Activated naive CD4-positive, alpha-beta T cell treated with anti-CD3 and anti-CD28 coated beads, Interleukin-2, amount 10 ng/mL, durations not matched to agents 7 days and 5 days (primary cell): ENCODE data around the gene IQCH.

Experiments
- CTCF ChIA-PET: fragments of 350-600 bp; sonication (Branson Sonifier 250); formaldehyde crosslinking; loops from one replicate; lab custom pipeline; 2021; ENCODE audit warnings: antibody characterized with exemption; lab: Charles Lee
- DNase-seq: peaks from one replicate; pipeline ENCODE4 v3.0.0-alpha.2; 2020
- H3K27ac Mint-ChIP-seq: one replicate; pipeline ENCODE4 v1.8.0; 2021; ENCODE audit warnings: mild to moderate bottlenecking, moderate library complexity, mixed read lengths
- H3K27me3 Mint-ChIP-seq: one replicate; pipeline ENCODE4 v1.8.0; 2021; ENCODE audit warnings: mild to moderate bottlenecking, mixed read lengths
- H3K36me3 Mint-ChIP-seq: one replicate; pipeline ENCODE4 v1.8.0; 2021; ENCODE audit warnings: mixed read lengths
- H3K4me1 Mint-ChIP-seq: one replicate; pipeline ENCODE4 v1.8.0; 2021; ENCODE audit warnings: mixed read lengths
- H3K4me3 Mint-ChIP-seq: one replicate; pipeline ENCODE4 v1.8.0; 2021; ENCODE audit warnings: mild to moderate bottlenecking, moderate library complexity, mixed read lengths
- H3K9me3 Mint-ChIP-seq: one replicate; pipeline ENCODE4 v1.8.0; 2021; ENCODE audit warnings: mixed read lengths

IQCH gene

GRCh38 chr15:67456677-67457529 is 202.3 kb downstream of the IQCH start:
- no peak overlapping the region for H3K27ac Mint-ChIP-seq
- H3K4me1 Mint-ChIP-seq = no peaks in the 10 kb centered on the region
- H3K4me3 Mint-ChIP-seq = no peak overlapping the region
- no peaks in the 10 kb centered on the region for H3K36me3 Mint-ChIP-seq
- CTCF ChIA-PET = interaction anchor here (0.8 to 2.8 kb wide), 20 partner anchors 9 to 509 kb away, joined by 3 to 35 read pairs (median 4); no protein-coding TSS in a partner anchor
- no peaks in the 10 kb centered on the region for H3K9me3 Mint-ChIP-seq
- peaks cover 12% of the 10 kb centered on the region for H3K27me3 Mint-ChIP-seq
- peak; percentile 87 for DNase-seq

DNA sequence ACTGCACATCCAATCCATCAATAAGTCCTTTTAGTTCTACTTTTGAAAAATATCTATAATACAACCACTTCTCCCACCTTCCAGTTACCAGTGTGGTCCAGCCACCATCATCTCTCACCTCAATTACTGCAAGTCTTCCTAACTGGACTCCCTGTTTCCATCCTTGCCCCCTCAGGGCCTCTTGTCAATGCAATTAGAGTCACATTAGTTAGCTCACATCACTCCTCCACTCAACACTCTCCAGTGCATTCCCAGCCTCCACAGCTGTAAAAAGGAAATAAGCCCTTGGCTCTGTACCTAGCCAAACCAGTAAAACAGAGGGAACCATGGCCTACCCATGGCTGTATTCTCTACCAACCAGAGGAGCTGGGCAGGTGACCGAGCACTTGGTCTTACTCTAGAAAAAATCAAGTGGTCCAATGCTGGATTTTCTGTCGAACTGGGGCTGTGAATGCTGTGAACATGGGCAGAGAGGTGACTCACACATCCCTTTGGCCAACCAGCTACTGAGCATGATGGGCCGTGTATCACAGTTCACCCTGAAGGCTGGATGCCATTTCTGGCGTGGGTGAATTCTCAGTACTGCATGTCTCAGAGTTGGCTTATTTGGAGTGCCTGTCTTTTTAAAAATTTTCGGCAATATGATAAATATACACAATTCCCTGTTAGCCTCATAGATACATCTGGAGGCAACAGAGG is 203.9 kb downstream of the IQCH start:
- DNase-seq = no peak
- CTCF ChIA-PET = interaction anchor here (1.2 to 2.8 kb wide), 7 partner anchors 12 to 511 kb away, joined by 3 to 35 read pairs (median 4); no protein-coding TSS in a partner anchor

GRCh38 chr15:67460521-67460920 is 205.9 kb downstream of the IQCH start:
- CTCF ChIA-PET = interaction anchor here (1.1 to 2.1 kb wide), 3 partner anchors 41 to 376 kb away, joined by 3 to 6 read pairs (median 5); no protein-coding TSS in a partner anchor
- no peak for DNase-seq
- H3K36me3 Mint-ChIP-seq = no peaks in the 10 kb centered on the region
- no peak overlapping the region for H3K4me3 Mint-ChIP-seq
- H3K27me3 Mint-ChIP-seq = peaks cover 10% of the 10 kb centered on the region
- no peak overlapping the region for H3K27ac Mint-ChIP-seq
- H3K4me1 Mint-ChIP-seq = no peaks in the 10 kb centered on the region
- no peaks in the 10 kb centered on the region for H3K9me3 Mint-ChIP-seq

More for the DNA sequence above, 203.9 kb downstream of the IQCH start:
- Mint-ChIP-seq H3K36me3 (no peaks in the 10 kb centered on the region), H3K4me3 (no peak overlapping the region), H3K9me3 (no peaks in the 10 kb centered on the region), H3K4me1 (no peaks in the 10 kb centered on the region), H3K27me3 (peaks cover 12% of the 10 kb centered on the region), H3K27ac (no peak overlapping the region)

DNA sequence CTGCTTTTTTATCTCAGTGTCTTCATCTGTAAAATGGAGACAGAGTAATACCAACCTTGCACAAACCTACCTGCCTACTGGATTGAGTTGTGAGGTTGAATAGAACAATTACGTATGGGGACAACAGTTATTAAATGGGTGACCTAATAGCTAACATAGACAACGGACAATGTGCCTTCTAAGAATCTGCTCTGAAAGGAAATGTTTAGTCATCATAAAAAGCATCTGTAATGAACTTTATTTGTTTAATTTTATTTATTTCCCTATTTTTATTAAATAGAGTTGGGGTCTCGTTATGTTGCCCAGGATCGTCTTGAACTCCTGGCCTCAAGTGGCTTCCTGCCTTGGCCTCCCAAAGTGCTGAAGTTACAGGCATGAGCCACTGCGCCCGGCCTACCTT is 207.1 kb downstream of the IQCH start:
- Mint-ChIP-seq H3K9me3 (no peaks in the 10 kb centered on the region), H3K4me3 (no peak overlapping the region), H3K27ac (no peak overlapping the region), H3K27me3 (peaks cover 7% of the 10 kb centered on the region), H3K4me1 (no peaks in the 10 kb centered on the region), H3K36me3 (no peaks in the 10 kb centered on the region)
- CTCF ChIA-PET = interaction anchor here (0.5 kb wide), 1 partner anchor 513 kb away, joined by 3 read pairs; no protein-coding TSS in a partner anchor
- DNase-seq = no peak

- H3K27me3 Mint-ChIP-seq = peaks cover 3% of the 10 kb centered on the region
- no peaks in the 10 kb centered on the region for H3K4me1 Mint-ChIP-seq
- no peaks in the 10 kb centered on the region for H3K36me3 Mint-ChIP-seq
- no peaks in the 10 kb centered on the region for H3K9me3 Mint-ChIP-seq
- no peak overlapping the region for H3K27ac Mint-ChIP-seq
- CTCF ChIA-PET = no interaction called here
- H3K4me3 Mint-ChIP-seq = no peak overlapping the region
- no peak for DNase-seq
Observed at GRCh38 chr15:67462875-67463274, 208.3 kb downstream of the IQCH start.

- H3K9me3 Mint-ChIP-seq = no peaks in the 10 kb centered on the region
- H3K4me1 Mint-ChIP-seq = no peaks in the 10 kb centered on the region
- no peaks in the 10 kb centered on the region for H3K36me3 Mint-ChIP-seq
- H3K4me3 Mint-ChIP-seq = no peak overlapping the region
- CTCF ChIA-PET = no interaction called here
- H3K27ac Mint-ChIP-seq = no peak overlapping the region
- H3K27me3 Mint-ChIP-seq = peaks cover 3% of the 10 kb centered on the region
- DNase-seq = no peak
Observed at GRCh38 chr15:67463488-67463887, 208.9 kb downstream of the IQCH start.

GRCh38 chr15:67465196-67465952 is 210.8 kb downstream of the IQCH start:
- Mint-ChIP-seq H3K4me1 (no peaks in the 10 kb centered on the region), H3K4me3 (no peak overlapping the region), H3K27me3 (peaks cover 3% of the 10 kb centered on the region), H3K9me3 (no peaks in the 10 kb centered on the region), H3K27ac (no peak overlapping the region), H3K36me3 (no peaks in the 10 kb centered on the region)
- no peak for DNase-seq
- CTCF ChIA-PET = interaction anchor here (1.5 to 2.3 kb wide), 2 partner anchors 8 to 17 kb away, joined by 3 to 8 read pairs; no protein-coding TSS in a partner anchor

DNA sequence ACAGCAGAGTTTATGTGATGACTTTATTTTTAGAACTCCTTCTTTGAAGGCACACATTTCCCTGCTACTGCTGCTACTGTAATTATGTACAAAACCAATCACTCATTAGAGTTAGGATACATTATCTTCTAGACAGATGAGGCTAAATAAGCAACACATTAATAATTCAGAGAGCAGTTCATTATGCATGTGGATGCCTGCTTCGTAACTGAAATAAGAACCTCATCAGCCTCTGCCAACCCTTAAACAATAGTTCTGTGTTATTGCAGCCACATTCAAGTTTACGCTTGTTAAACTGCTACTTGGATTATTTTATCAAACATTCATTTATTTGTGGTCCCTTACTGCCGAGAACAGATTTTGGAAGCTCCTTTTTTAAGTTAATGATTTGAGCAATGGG is 213.8 kb downstream of the IQCH start:
- CTCF ChIA-PET = no interaction called here
- H3K27ac Mint-ChIP-seq = no peak overlapping the region
- no peaks in the 10 kb centered on the region for H3K9me3 Mint-ChIP-seq
- H3K4me3 Mint-ChIP-seq = no peak overlapping the region
- DNase-seq = no peak
- H3K36me3 Mint-ChIP-seq = no peaks in the 10 kb centered on the region
- H3K27me3 Mint-ChIP-seq = peaks cover 3% of the 10 kb centered on the region
- H3K4me1 Mint-ChIP-seq = no peaks in the 10 kb centered on the region

- Mint-ChIP-seq H3K27ac (no peak overlapping the region), H3K27me3 (peaks cover under 1% of the 10 kb centered on the region), H3K36me3 (no peaks in the 10 kb centered on the region), H3K4me1 (no peaks in the 10 kb centered on the region), H3K9me3 (no peaks in the 10 kb centered on the region), H3K4me3 (no peak overlapping the region)
- DNase-seq = no peak
- CTCF ChIA-PET = no interaction called here
Observed at GRCh38 chr15:67469680-67470079, 215.1 kb downstream of the IQCH start.

DNA sequence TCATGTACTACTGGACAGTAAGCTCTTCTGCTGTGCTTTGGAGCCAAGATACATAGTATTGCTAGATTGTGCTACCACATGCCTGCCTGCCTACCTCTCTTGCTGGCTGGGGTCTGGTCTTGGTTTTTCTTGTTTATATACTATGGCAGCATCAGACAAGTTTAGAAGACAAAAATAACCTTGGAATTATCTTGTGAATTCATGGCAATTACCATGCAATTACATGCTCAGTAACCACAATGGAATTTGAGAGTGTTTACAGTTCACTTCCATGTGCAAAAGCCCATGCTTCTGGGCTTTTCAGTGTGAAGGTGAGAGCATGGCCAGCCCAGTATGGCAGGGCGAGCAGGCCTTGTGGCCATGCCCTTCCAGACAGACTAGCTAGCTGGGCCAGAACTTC is 218.4 kb downstream of the IQCH start:
- H3K4me1 Mint-ChIP-seq = no peaks in the 10 kb centered on the region

GRCh38 chr15:67474405-67475110 is 220.0 kb downstream of the IQCH start:
- Mint-ChIP-seq H3K27me3 (peaks cover 6% of the 10 kb centered on the region), H3K27ac (no peak overlapping the region), H3K9me3 (no peaks in the 10 kb centered on the region), H3K36me3 (no peaks in the 10 kb centered on the region), H3K4me1 (no peaks in the 10 kb centered on the region), H3K4me3 (no peak overlapping the region)
- CTCF ChIA-PET = no interaction called here
- no peak for DNase-seq

More for the DNA sequence above, 218.4 kb downstream of the IQCH start:
- no peak overlapping the region for H3K27ac Mint-ChIP-seq
- no peaks in the 10 kb centered on the region for H3K27me3 Mint-ChIP-seq
- CTCF ChIA-PET = no interaction called here
- H3K9me3 Mint-ChIP-seq = no peaks in the 10 kb centered on the region
- H3K4me3 Mint-ChIP-seq = no peak overlapping the region
- DNase-seq = no peak
- no peaks in the 10 kb centered on the region for H3K36me3 Mint-ChIP-seq

GRCh38 chr15:67479781-67480505 is 225.4 kb downstream of the IQCH start:
- Mint-ChIP-seq H3K27me3 (peaks cover 6% of the 10 kb centered on the region), H3K36me3 (no peaks in the 10 kb centered on the region), H3K27ac (no peak overlapping the region), H3K4me1 (peaks cover 3% of the 10 kb centered on the region), H3K9me3 (no peaks in the 10 kb centered on the region), H3K4me3 (no peak overlapping the region)
- no peak for DNase-seq
- CTCF ChIA-PET = no interaction called here

- CTCF ChIA-PET = no interaction called here
- Mint-ChIP-seq H3K4me3 (no peak overlapping the region), H3K27me3 (peaks cover 6% of the 10 kb centered on the region), H3K27ac (no peak overlapping the region), H3K36me3 (no peaks in the 10 kb centered on the region), H3K4me1 (peaks cover 3% of the 10 kb centered on the region), H3K9me3 (no peaks in the 10 kb centered on the region)
- DNase-seq = no peak
Observed at GRCh38 chr15:67480741-67481140, 226.2 kb downstream of the IQCH start.
